D341Med (cell line): ENCODE results near the gene WFIKKN1.

ENCODE experiments used
- DNase-seq: peaks from one replicate; pipeline ENCODE4 v3.0.0; 2012; ENCODE audit warnings: low spot score

Gene WFIKKN1

DNA sequence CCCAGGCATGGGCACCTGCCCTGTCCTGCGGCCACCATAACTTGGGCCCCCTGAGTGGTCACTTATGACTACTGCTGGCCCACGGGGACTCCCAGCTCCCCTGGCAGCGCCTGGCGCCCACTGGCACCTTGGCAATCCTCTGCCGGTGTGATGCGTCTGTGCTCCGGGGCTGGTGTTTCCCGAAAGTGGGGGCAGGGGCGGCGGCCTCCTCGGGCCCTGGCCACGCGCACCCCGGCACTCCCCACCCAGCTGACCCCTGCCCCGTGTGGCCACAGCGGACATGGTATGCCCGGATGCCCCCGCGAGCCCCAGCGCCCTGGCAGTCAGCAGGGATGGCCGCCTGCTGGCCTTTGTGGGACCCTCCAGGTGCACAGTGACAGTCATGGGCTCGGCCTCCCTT, 26.7 kb downstream of the WFIKKN1 start:
- no peak for DNase-seq

DNA sequence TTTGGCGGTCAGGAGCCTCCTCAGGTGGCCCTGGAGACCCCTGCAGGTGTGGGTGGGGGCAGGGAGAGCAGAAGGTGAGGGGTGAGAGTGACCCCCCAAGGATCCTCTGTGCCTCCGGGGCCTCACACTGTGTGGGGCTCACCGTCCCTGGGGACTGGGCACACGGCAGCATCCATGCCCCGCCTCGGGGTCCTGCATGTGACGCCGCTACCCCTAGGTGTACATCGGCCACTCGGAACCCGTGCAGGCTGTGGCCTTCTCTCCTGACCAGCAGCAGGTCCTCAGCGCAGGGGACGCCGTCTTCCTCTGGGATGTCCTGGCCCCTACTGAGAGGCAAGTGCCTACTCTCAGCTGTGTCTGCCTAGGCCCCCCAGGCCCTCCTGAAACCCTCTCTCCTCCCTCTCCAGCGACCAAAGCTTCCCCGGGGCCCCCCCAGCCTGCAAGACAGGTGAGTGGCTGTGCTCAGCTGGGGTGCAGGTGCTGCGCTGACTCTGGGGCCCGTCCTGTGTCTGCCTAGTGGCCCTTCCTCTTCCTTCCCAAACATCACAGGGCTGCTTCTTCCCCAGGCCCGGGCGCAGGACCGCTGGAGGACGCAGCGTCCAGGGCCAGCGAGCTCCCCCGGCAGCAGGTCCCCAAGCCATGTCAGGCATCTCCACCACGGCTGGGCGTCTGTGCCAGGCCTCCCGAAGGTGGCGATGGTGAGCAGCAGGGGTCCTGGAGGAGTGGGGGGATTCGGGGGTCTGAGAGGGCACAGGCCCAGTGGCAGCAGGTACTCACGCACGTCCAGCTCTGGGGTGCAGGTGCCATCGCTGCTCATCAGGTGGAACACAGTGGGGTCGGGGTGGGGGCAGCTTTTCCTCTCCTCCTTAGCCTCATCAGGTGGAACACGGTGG, 28.1 kb downstream of the WFIKKN1 start:
- no peak for DNase-seq

- DNase-seq: no peak
Observed at GRCh38 chr16:659618-660017, 28.8 kb downstream of the WFIKKN1 start.

DNA sequence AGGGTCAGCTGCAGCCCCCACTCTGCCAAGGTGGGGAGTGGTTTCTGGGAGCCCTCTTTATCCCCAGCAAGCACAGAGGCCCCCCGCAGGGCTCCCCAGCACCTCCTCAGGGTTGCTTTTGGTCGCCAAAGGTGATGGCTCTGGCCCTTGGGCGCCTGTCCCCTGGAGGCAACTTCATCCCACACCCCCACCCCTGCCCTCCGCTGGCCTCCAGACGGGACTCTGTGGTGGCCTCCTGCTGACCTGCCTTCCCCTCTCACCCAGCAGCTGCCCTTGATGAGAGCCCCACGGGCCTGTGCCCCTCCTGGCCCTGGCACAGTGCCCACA, 29.3 kb downstream of the WFIKKN1 start:
- no peak for DNase-seq

GRCh38 chr16:660459-661183, 29.8 kb downstream of the WFIKKN1 start:
- DNase-seq: peak; percentile 95

DNA sequence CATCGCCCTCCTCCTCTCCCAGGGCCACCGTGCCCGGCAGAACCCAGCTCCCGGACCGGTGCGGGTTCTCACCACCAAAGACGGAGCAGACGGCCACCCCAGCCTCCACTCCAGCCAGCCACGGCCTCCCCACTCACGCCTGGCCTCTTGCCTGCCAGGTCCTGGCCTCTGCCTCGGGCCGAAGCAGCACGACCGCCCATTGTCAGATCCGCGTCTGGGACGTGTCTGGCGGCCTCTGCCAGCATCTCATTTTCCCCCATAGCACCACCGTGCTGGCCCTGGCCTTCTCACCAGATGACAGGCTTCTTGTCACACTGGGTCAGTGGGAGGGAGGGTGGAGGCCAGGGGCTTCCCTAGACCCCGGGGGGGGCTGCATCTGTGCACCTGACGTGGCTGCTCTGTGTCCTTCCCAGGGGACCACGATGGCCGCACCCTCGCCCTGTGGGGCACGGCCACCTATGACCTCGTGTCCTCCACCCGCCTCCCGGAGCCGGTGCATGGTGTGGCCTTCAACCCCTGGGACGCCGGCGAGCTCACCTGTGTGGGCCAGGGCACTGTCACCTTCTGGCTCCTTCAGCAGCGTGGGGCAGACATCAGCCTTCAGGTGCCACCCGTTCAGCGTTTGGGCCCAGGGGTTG, 30.5 kb downstream of the WFIKKN1 start:
- DNase-seq: no peak

GRCh38 chr16:662095-662494, 31.3 kb downstream of the WFIKKN1 start:
- no peak for DNase-seq

- no peak for DNase-seq
Observed at GRCh38 chr16:662597-662996, 31.8 kb downstream of the WFIKKN1 start.

GRCh38 chr16:666572-666971, 35.8 kb downstream of the WFIKKN1 start:
- DNase-seq: no peak

DNA sequence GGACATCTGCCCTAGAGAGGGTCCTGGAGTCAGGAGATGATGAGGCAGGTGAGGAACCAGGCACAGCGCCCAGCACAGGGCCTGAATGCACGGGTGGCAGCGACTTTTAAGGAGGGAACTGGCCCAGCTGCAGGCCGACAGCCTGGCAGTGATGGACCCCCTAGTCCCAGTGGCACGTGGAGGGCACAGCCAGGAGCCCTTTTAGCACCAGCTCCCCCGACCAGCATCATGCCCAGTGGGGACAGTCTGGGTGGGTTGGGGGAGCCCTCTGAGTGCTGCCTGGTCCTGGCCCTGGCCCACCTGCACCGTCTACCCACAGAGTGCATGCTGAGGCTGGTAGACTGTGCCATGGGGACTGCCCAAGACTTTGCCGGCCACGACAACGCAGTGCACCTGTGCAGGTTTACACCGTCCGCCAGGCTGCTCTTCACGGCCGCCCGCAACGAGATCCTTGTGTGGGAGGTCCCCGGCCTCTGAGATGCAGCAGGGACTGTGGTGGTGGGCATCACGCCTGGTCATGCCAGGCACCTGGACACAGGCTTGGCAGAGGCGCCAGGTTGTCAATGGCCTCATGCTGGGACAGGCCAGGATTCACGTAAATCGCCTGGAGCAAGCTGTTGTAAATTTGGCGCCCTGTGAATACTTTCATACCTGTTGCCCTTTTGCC, 36.5 kb downstream of the WFIKKN1 start:
- no peak for DNase-seq

DNA sequence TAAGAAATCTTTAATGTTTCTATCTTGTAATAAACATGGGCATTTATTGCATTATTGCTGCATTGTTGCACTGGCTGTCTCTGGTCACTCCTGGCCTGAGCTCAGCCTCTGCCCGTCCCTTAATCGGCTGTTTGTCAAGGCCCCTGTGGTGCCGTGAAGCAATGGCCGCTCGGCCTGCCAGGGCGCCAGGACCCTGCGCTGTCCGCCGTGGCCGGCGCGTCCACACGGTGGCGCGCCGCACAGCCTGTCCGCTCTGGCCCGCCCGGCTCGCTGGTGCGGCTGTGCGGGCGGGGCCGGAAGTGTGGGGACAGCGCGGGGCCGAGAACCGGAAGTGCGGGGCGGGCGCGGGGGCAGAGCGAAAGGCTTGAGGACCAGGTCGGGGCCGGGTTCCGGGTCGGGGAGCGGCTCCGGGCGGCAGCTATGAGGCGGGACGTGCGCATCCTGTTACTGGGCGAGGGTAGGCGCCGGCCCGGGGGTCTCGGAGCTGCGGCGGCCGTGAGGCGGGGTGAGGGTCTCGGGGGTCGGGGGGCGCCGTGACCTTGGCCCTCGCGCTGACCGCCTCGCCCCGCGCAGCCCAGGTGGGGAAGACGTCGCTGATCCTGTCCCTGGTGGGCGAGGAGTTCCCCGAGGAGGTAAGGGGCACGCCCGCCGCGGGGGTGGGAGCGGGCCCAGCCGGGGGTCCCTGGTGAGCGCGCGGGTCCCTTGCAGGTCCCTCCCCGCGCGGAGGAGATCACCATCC, 37.2 kb downstream of the WFIKKN1 start, which contains the start of gene RHOT2:
Gene RHOT2 (plus strand): TSS at position 353 of the 739 bp plus-strand sequence. CDS start 68 bp downstream, at position 421.
- DNase-seq: peak; percentile 95

GRCh38 chr16:668519-669171, 37.9 kb downstream of the WFIKKN1 start:
- DNase-seq: peak; percentile 49

DNA sequence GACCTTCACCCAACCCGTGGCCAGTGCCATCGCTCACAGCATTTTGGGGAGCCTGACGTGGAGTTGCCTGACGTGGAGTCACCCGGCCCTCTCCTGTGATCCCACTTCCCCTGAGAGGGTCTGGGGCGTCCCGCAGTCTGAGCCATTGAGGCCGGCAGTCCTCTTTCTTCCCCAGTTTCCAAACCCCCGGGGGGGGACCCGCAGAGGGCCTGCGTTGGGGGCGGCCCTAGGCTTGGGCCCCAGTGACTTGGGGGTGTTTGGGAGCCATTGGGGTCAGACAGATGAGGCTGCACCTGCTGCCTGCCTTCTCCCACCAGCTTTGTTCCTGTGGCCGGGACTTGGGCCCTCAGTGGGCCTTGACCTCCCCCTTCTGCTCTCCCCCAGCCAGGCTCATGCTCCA, 38.9 kb downstream of the WFIKKN1 start:
- DNase-seq: no peak

- DNase-seq: no peak
Observed at GRCh38 chr16:670485-671352, 39.9 kb downstream of the WFIKKN1 start.

DNA sequence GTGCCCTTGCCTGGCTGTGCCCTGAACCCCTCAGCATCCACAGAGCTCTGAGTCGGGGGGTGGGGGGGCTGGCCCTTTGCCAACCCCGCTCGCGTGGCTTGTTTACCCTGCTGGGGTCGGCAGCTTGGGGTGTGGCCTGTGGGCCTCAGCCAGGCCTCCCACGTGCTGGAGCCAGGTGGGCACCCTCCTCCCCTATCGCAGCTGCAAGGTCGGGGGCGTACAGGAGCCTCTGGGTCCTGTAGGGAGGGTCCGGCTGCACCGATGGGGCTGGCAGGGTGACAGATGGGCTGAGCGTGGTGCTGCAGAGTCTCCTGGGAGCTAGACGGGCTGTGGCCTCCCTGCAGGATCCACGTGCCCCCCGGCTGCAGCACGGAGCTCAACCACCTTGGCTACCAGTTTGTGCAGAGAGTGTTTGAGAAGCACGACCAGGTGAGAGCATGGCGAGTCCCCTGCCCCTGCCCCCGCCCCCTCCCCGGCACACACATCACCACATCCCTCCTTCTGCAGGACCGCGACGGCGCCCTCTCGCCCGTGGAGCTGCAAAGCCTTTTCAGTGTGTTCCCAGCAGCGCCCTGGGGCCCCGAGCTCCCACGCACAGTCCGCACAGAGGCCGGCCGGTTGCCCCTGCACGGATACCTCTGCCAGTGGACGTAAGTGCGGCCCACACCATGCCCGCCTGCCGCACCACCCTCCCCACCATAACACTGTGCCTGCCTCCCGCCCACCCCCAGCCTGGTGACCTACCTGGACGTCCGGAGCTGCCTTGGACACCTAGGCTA, 40.8 kb downstream of the WFIKKN1 start:
- DNase-seq: peak; percentile 61

GRCh38 chr16:672371-672770, 41.6 kb downstream of the WFIKKN1 start:
- no peak for DNase-seq

DNA sequence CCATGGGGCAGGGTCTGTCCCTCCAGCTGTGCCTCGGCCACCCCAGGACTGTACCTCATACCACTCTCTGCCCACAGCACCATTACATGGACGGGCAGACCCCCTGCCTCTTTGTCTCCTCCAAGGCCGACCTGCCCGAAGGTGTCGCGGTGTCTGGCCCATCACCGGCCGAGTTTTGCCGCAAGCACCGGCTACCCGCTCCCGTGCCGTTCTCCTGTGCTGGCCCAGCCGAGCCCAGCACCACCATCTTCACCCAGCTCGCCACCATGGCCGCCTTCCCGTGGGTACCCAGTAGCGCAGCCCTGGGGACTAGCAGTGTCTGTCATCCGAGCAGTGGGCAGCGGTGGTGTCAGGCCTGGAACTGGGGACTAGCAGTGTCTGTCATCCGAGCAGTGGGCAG, 42.1 kb downstream of the WFIKKN1 start:
- DNase-seq: no peak

- no peak for DNase-seq
Observed at GRCh38 chr16:673399-673991, 42.7 kb downstream of the WFIKKN1 start.
